ENCODE data around the gene PVALB.

PVALB gene

GRCh38 chr22:36811094-36811800, 5.6 kb downstream of the PVALB start:
- DNase-seq (ENCODE audit: low read depth), result no peak

- DNase-seq (ENCODE audit: low read depth), result no peak
These were observed 7.5 kb downstream of the PVALB start for GRCh38 chr22:36809351-36809750.

GRCh38 chr22:36808721-36809344, 8.0 kb downstream of the PVALB start:
- no peak for DNase-seq (ENCODE audit: low read depth)

- DNase-seq (ENCODE audit: low read depth), result no peak
These were observed 9.2 kb downstream of the PVALB start for GRCh38 chr22:36807627-36808026.

- no peak for DNase-seq (ENCODE audit: low read depth)
These were observed 10.0 kb downstream of the PVALB start for GRCh38 chr22:36806835-36807234.

GRCh38 chr22:36803358-36803757, 13.5 kb downstream of the PVALB start:
- no peak for DNase-seq (ENCODE audit: low read depth)

GRCh38 chr22:36798674-36799066, 18.2 kb downstream of the PVALB start:
- DNase-seq (ENCODE audit: low read depth), result no peak

- no peak for DNase-seq (ENCODE audit: low read depth)
These were observed 18.7 kb downstream of the PVALB start for GRCh38 chr22:36797911-36798673.

- DNase-seq (ENCODE audit: low read depth), result no peak
These were observed 19.5 kb downstream of the PVALB start for GRCh38 chr22:36797374-36797773.

- DNase-seq (ENCODE audit: low read depth), result no peak
These were observed 20.2 kb downstream of the PVALB start for GRCh38 chr22:36796552-36797175.

- DNase-seq (ENCODE audit: low read depth), result peak; percentile 5
These were observed 21.2 kb downstream of the PVALB start for GRCh38 chr22:36795633-36796032.

- no peak for DNase-seq (ENCODE audit: low read depth)
These were observed 26.2 kb downstream of the PVALB start for GRCh38 chr22:36790648-36791047.

GRCh38 chr22:36787204-36787988, 29.4 kb downstream of the PVALB start:
- no peak for DNase-seq (ENCODE audit: low read depth)

GRCh38 chr22:36783743-36784142, 33.1 kb downstream of the PVALB start:
- DNase-seq (ENCODE audit: low read depth), result no peak

GRCh38 chr22:36781656-36782627, 34.9 kb downstream of the PVALB start:
- peak; percentile 88 for DNase-seq (ENCODE audit: low read depth)

GRCh38 chr22:36778020-36778419, 38.8 kb downstream of the PVALB start:
- DNase-seq (ENCODE audit: low read depth), result no peak

- DNase-seq (ENCODE audit: low read depth), result no peak
These were observed 40.1 kb downstream of the PVALB start for GRCh38 chr22:36776722-36777121.

GRCh38 chr22:36775964-36776669, 40.7 kb downstream of the PVALB start, which contains the start of gene IFT27:
IFT27 (minus strand) TSS chr22:36776119; CDS start chr22:36775707, 412 bp downstream.
- peak; percentile 100 for DNase-seq (ENCODE audit: low read depth)

- DNase-seq (ENCODE audit: low read depth), result peak; percentile 16
These were observed 41.3 kb downstream of the PVALB start for GRCh38 chr22:36775586-36775963.

GRCh38 chr22:36773935-36774334, 42.9 kb downstream of the PVALB start:
- DNase-seq (ENCODE audit: low read depth), result peak; percentile 50
